HL-60 (cell line): ENCODE data around the gene ARFGAP1.

Source experiments
- DNase-seq, 2 experiments: peaks; one replicate each; pipeline ENCODE4 v3.0.0-alpha.2; 2010 to 2020; ENCODE audit warnings: low read depth in 1 of 2, low spot score in 1 of 2
- H3K27ac ChIP-seq: fragments of 250-450 bp; sonication (Bioruptor Pico); replicated peaks from 2 replicates; pipeline ENCODE4 v1.5.1; 2020; ENCODE audit warnings: mild to moderate bottlenecking, moderate library complexity
- H3K27me3 ChIP-seq: fragments of 250-450 bp; sonication (Bioruptor Pico); 2 replicates; pipeline ENCODE4 v1.5.1; 2021; ENCODE audit warnings: mild to moderate bottlenecking, moderate library complexity; ENCODE audit not compliant: insufficient read depth, poor library complexity, severe bottlenecking
- H3K4me3 ChIP-seq: replicated peaks from 2 replicates; pipeline ENCODE4 v1.5.1; 2011; ENCODE audit warnings: mild to moderate bottlenecking, control low read depth, low read length; ENCODE audit not compliant: insufficient read depth
- GABPA ChIP-seq: IDR thresholded peaks from 2 replicates; pipeline ENCODE4 v1.6.1; 2012; ENCODE audit warnings: low read depth
- POLR2AphosphoS5 ChIP-seq: IDR thresholded peaks from 2 replicates; pipeline ENCODE4 v1.6.1; 2012; ENCODE audit warnings: low read depth
- SPI1 ChIP-seq: IDR thresholded peaks from 2 replicates; pipeline ENCODE4 v1.6.1; 2012; ENCODE audit warnings: low read depth, mild to moderate bottlenecking, borderline replicate concordance
- TF ChIP-seq, protein P1 (sequence below): IDR thresholded peaks from 2 replicates; pipeline ENCODE4 v1.6.1; 2012; ENCODE audit warnings: low read depth; ENCODE audit not compliant: insufficient replicate concordance
- TF ChIP-seq, protein P2 (sequence below): IDR thresholded peaks from one replicate; pipeline ENCODE4 v1.5.1; 2011; ENCODE audit warnings: low read length, control low read depth, inconsistent platforms; ENCODE audit not compliant: insufficient read depth

The ARFGAP1 gene

DNA sequence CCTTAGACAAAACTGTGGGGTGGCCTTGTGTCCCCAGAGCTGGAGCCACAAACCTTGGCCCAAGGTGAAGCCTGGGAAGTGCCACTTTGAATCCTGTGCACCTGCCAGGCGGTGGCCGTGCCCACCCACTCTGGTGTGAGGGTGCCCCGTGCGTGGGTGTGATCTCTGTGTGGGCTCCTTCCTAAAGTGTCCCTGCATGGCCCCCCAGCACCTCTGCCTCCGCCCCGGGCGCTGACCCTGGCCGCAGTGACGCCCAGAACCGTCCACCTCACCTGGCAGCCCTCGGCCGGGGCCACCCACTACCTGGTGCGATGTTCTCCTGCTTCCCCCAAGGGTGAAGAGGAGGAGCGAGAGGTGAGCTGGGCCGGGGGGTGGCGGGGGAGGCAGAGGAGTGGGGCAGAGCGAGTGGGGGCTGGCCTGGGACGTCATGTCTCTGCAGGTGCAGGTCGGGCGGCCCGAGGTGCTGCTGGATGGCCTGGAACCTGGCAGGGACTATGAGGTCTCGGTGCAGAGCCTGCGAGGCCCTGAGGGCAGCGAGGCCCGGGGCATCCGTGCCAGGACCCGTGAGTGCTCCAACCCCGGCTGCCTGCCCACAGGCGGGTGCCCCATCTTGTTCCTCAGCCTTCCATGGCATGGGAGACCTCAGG, 38.7 kb downstream of the ARFGAP1 start:
- DNase-seq: no peak
- no peak overlapping the region for H3K4me3 ChIP-seq
- H3K27ac ChIP-seq: no peak overlapping the region
- no peaks in the 10 kb centered on the region for H3K27me3 ChIP-seq
- TF ChIP-seq, protein P1, sequence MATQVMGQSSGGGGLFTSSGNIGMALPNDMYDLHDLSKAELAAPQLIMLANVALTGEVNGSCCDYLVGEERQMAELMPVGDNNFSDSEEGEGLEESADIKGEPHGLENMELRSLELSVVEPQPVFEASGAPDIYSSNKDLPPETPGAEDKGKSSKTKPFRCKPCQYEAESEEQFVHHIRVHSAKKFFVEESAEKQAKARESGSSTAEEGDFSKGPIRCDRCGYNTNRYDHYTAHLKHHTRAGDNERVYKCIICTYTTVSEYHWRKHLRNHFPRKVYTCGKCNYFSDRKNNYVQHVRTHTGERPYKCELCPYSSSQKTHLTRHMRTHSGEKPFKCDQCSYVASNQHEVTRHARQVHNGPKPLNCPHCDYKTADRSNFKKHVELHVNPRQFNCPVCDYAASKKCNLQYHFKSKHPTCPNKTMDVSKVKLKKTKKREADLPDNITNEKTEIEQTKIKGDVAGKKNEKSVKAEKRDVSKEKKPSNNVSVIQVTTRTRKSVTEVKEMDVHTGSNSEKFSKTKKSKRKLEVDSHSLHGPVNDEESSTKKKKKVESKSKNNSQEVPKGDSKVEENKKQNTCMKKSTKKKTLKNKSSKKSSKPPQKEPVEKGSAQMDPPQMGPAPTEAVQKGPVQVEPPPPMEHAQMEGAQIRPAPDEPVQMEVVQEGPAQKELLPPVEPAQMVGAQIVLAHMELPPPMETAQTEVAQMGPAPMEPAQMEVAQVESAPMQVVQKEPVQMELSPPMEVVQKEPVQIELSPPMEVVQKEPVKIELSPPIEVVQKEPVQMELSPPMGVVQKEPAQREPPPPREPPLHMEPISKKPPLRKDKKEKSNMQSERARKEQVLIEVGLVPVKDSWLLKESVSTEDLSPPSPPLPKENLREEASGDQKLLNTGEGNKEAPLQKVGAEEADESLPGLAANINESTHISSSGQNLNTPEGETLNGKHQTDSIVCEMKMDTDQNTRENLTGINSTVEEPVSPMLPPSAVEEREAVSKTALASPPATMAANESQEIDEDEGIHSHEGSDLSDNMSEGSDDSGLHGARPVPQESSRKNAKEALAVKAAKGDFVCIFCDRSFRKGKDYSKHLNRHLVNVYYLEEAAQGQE: no peak
- no peak for TF ChIP-seq SPI1
- TF ChIP-seq POLR2AphosphoS5: no peak
- TF ChIP-seq GABPA: no peak
- TF ChIP-seq, protein P2, sequence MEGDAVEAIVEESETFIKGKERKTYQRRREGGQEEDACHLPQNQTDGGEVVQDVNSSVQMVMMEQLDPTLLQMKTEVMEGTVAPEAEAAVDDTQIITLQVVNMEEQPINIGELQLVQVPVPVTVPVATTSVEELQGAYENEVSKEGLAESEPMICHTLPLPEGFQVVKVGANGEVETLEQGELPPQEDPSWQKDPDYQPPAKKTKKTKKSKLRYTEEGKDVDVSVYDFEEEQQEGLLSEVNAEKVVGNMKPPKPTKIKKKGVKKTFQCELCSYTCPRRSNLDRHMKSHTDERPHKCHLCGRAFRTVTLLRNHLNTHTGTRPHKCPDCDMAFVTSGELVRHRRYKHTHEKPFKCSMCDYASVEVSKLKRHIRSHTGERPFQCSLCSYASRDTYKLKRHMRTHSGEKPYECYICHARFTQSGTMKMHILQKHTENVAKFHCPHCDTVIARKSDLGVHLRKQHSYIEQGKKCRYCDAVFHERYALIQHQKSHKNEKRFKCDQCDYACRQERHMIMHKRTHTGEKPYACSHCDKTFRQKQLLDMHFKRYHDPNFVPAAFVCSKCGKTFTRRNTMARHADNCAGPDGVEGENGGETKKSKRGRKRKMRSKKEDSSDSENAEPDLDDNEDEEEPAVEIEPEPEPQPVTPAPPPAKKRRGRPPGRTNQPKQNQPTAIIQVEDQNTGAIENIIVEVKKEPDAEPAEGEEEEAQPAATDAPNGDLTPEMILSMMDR: no peak

- Histone ChIP-seq H3K27me3 (no peaks in the 10 kb centered on the region), H3K27ac (no peak overlapping the region), H3K4me3 (no peak overlapping the region)
- DNase-seq: no peak
- TF ChIP-seq, protein P2: no peak
Measured at GRCh38 chr20:63311833-63312243, 39.2 kb downstream of the ARFGAP1 start.

DNA sequence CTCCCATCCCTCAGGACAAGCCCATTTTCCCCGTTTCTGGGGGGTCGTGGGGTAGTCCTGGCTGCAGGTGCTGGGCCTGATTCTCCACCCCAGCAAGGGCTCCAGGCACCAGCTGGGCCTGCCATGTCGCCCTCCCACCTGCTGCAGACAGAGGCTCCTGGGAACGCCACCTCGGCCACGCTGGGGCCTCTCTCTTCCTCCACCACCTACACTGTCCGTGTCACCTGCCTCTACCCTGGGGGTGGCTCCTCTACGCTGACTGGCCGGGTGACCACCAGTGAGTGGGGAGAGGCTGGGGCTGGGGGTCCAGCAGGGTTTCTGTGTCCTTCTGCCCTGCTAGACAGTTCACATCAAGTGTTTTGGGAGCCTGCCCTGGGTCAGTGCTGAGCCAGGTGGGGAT, 39.7 kb downstream of the ARFGAP1 start:
- H3K27me3 ChIP-seq: no peaks in the 10 kb centered on the region

DNA sequence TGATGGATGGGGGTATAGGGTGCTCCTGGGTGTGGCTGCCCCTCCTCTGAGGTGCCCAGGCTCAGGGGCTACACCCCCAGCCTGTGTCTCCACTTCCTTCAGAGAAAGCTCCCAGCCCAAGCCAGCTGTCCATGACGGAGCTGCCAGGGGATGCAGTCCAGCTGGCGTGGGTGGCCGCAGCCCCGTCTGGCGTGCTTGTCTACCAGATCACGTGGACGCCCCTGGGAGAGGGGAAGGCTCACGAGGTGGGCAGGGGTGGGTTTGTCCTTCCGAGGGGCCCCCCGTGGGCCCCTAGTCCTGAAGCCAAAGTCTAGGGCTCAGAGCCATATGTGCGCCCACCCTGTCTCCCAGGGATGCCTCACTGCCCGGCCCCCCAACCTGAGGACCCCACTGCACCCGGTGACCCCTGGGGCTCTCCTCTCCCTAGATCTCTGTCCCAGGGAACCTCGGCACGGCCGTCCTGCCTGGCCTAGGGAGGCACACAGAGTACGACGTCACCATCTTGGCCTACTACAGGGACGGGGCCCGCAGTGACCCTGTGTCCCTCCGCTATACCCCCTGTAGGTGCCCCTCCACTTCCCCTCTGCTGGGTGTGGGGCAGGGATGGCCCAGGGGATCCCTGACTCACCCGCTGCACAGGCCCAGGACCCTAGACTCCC, 40.2 kb downstream of the ARFGAP1 start:
- no peak for DNase-seq
- no peak overlapping the region for H3K4me3 ChIP-seq
- no peak overlapping the region for H3K27ac ChIP-seq
- TF ChIP-seq, protein P1: no peak
- TF ChIP-seq GABPA (no peak), SPI1 (no peak), POLR2AphosphoS5 (no peak)
- TF ChIP-seq, protein P2: no peak
- no peaks in the 10 kb centered on the region for H3K27me3 ChIP-seq

More for the DNA sequence above, 39.7 kb downstream of the ARFGAP1 start:
- DNase-seq: no peak
- Histone ChIP-seq H3K27ac (no peak overlapping the region), H3K4me3 (no peak overlapping the region)
- TF ChIP-seq POLR2AphosphoS5 (no peak), GABPA (no peak)
- TF ChIP-seq, protein P1: no peak
